Gastrocnemius medialis (tissue), 4 donors: ENCODE data around the gene DISC1. TPM values are rescaled to one million over a fixed set of nuclear protein-coding genes. Genes with fewer than 3 reads are reported as not detected.

Source experiments
- ATAC-seq, 2 donors: fragments of 150-250 bp; one replicate each; pipeline ENCODE4 v1.9.1; 2016
- DNase-seq, 2 donors: peaks; one replicate each; pipeline ENCODE4 v3.0.0-alpha.2; 2019
- H3K27ac ChIP-seq, 4 donors: fragments of 200-600 bp; sonication (generic); 1 replicate in 1 of 4; 2 replicates in 3 of 4; pipeline ENCODE4 v1.5.1; 2016 to 2018; ENCODE audit warnings: mild to moderate bottlenecking in 2 of 4, moderate library complexity in 1 of 4
- H3K27me3 ChIP-seq, 3 donors: fragments of 200-600 bp; sonication (generic) in 2 of 3; 1 replicate in 1 of 3; 2 replicates in 2 of 3; pipeline versions ENCODE4 v1.5.1 to v1.6.0; 2016 to 2019; ENCODE audit warnings: mild to moderate bottlenecking in 1 of 3, moderate library complexity in 1 of 3
- H3K36me3 ChIP-seq, 2 donors: fragments of 200-600 bp; sonication (generic) in 1 of 2; one replicate each; pipeline ENCODE4 v1.5.1; 2017 to 2018
- H3K4me1 ChIP-seq, 2 donors: fragments of 200-600 bp; sonication (generic) in 1 of 2; one replicate each; pipeline ENCODE4 v1.5.1; 2016 to 2017; ENCODE audit warnings: mild to moderate bottlenecking in 2 of 2
- H3K4me3 ChIP-seq, 4 donors: fragments of 200-600 bp; sonication (generic) in 3 of 4; 1 replicate in 1 of 4; 2 replicates in 3 of 4; pipeline ENCODE4 v1.5.1; 2016 to 2019; ENCODE audit warnings: mild to moderate bottlenecking in 2 of 4
- H3K9me3 ChIP-seq, 3 donors: fragments of 200-600 bp; sonication (generic) in 2 of 3; 1 replicate in 1 of 3; 2 replicates in 2 of 3; pipeline ENCODE4 v1.5.1; 2016 to 2019
- CTCF ChIP-seq, 5 experiments: fragments of 450-650 bp in 3 of 5; fragments of 200-600 bp in 2 of 5; sonication (generic) in 2 of 5; IDR thresholded peaks in 4 of 5; conservative IDR thresholded peaks in 1 of 5; 1 replicate in 4 of 5; 2 replicates in 1 of 5; pipeline ENCODE4 v1.5.1; 2016 to 2019; ENCODE audit warnings: antibody characterized with exemption in 5 of 5, mild to moderate bottlenecking in 3 of 5, moderate library complexity in 3 of 5
- POLR2A ChIP-seq, 2 donors: fragments of 450-650 bp; IDR thresholded peaks; one replicate each; pipeline ENCODE4 v1.6.1; 2017; ENCODE audit warnings: antibody characterized with exemption in 2 of 2, mild to moderate bottlenecking in 2 of 2, moderate library complexity in 2 of 2
- in situ Hi-C, 4 donors: fragments of 200-750 bp; cut with MboI; loops; one replicate each; pipeline versions ENCODE4 v1.15.0 to v1.8.0; 2017; ENCODE audit warnings: low sequenced_read_pairs in 4 of 4
- intact Hi-C: fragments of 100-400 bp; cut with DNase I; formaldehyde crosslinking; loops from one replicate; pipeline ENCODE4 v1.15.1; 2023; ENCODE audit warnings: low total_unique reads
- total RNA-seq, 4 donors: library from RNA; depleted of rRNA; stranded (reverse); fragments of >200 nt; gene quantifications; one replicate each; pipeline versions ENCODE4 v1.1.0 to v1.2.3, GENCODE V29; 2016

Gene DISC1
- total RNA-seq, 4 donors from 2014 or later = 2.3 to 5.8 (median 2.6) TPM

DNA sequence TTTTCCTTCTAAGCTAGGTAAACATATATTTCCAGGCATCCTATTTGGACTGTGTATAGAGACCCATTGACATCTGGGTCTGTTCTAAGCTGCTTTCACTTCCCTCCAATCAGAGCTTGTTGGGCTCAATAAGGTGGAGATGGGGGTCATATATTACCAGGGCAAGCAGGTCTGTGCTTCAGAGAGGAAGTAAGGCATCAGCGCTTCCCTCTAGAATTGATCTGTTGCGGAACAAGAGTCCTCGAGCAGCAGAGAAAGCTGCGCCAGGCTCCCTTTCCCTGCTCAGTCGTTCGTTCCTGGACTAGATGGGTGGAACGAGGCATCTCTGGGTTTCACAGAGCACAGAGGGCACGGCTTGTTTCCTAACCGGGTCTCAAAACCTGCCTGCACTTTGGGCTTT, 63.5 kb downstream of the DISC1 start:
- DNase-seq = no peak
- no peak overlapping the region for H3K4me3 ChIP-seq
- no peak for TF ChIP-seq POLR2A (IDR thresholded peaks at IDR 0.05)
- TF ChIP-seq CTCF (IDR thresholded peaks at IDR 0.05 in 4 of 5, conservative IDR thresholded peaks at IDR 0.05 in 1 of 5) = no peak
- H3K27me3 ChIP-seq = no peaks in the 10 kb centered on the region
- no peaks in the 10 kb centered on the region for H3K36me3 ChIP-seq
- intact Hi-C loops = no loop called here
- in situ Hi-C loops = no loop called here
- ATAC-seq = no peak
- H3K9me3 ChIP-seq = no peaks in the 10 kb centered on the region
- H3K27ac ChIP-seq = no peak overlapping the region
- H3K4me1 ChIP-seq = peaks cover 16 to 18% of the 10 kb centered on the region in 2 donors

- Histone ChIP-seq H3K27ac (no peak overlapping the region), H3K36me3 (no peaks in the 10 kb centered on the region), H3K9me3 (no peaks in the 10 kb centered on the region), H3K4me1 (peaks cover 14 to 18% of the 10 kb centered on the region in 2 donors), H3K4me3 (no peak overlapping the region), H3K27me3 (no peaks in the 10 kb centered on the region)
- intact Hi-C loops (no loop called here), in situ Hi-C loops (no loop called here)
- ATAC-seq (no peak), DNase-seq (no peak)
- TF ChIP-seq CTCF (IDR thresholded peaks at IDR 0.05 in 4 of 5, conservative IDR thresholded peaks at IDR 0.05 in 1 of 5) (no peak), POLR2A (IDR thresholded peaks at IDR 0.05) (no peak)
These were observed 65.1 kb downstream of the DISC1 start for GRCh38 chr1:231691618-231692259.

- Histone ChIP-seq H3K4me1 (peaks cover 14 to 18% of the 10 kb centered on the region in 2 donors), H3K4me3 (peak overlapping the region; percentile 29 to 55 (median 32)), H3K27ac (peak overlapping the region; percentile 47 to 72 (median 62)), H3K27me3 (no peaks in the 10 kb centered on the region), H3K9me3 (no peaks in the 10 kb centered on the region), H3K36me3 (no peaks in the 10 kb centered on the region)
- no peak for TF ChIP-seq POLR2A (IDR thresholded peaks at IDR 0.05)
- TF ChIP-seq CTCF (IDR thresholded peaks at IDR 0.05 in 4 of 5, conservative IDR thresholded peaks at IDR 0.05 in 1 of 5) = no peak
- ATAC-seq (peak; percentile 29 to 55), DNase-seq (peak in 1 of 2 donors; percentile 36)
- in situ Hi-C loops = no loop called here
- intact Hi-C loops = no loop called here
These were observed 66.9 kb downstream of the DISC1 start for GRCh38 chr1:231693361-231694074.

DNA sequence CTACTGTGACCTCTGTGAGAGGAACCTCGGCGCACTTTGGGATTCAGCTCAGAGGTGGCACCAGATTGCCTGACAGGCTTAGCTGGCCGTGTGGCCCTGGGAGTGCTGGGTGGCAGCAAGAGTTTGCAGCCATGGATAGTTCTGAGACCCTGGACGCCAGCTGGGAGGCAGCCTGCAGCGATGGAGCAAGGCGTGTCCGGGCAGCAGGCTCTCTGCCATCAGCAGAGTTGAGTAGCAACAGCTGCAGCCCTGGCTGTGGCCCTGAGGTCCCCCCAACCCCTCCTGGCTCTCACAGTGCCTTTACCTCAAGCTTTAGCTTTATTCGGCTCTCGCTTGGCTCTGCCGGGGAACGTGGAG, 67.5 kb downstream of the DISC1 start:
- DNase-seq (peak; percentile 16 to 61), ATAC-seq (peak; percentile 52 to 78)
- Histone ChIP-seq H3K27ac (peak overlapping the region; percentile 47 to 72 (median 62)), H3K27me3 (no peaks in the 10 kb centered on the region), H3K4me3 (peak overlapping the region; percentile 29 to 55 (median 32)), H3K4me1 (peaks cover 14 to 18% of the 10 kb centered on the region in 2 donors), H3K36me3 (no peaks in the 10 kb centered on the region), H3K9me3 (no peaks in the 10 kb centered on the region)
- in situ Hi-C loops (no loop called here), intact Hi-C loops (no loop called here)
- no peak for TF ChIP-seq POLR2A (IDR thresholded peaks at IDR 0.05)
- TF ChIP-seq CTCF (IDR thresholded peaks at IDR 0.05 in 4 of 5, conservative IDR thresholded peaks at IDR 0.05 in 1 of 5) = no peak
